ENCODE results near the gene FOXP1.

DNA sequence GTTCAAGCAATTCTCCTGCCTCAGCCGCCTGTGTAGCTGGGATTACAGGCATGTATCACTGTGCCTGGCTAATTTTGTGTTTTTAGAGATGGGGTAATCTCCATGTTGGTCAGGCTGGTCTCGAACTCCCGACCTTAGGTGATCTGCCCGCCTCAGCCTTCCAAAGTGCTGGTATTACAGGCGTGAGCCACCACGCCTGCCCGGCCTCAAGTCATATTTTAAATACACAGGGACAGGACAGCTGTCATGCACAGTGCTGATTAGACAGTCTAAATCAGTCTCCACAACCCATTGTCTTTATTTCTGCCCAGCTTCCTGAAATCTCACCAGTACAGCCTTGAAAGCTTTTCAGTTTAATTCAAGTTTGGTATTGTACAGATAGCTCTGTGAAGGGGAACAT, 587.4 kb downstream of the FOXP1 start:
- TF ChIP-seq, protein P1, sequence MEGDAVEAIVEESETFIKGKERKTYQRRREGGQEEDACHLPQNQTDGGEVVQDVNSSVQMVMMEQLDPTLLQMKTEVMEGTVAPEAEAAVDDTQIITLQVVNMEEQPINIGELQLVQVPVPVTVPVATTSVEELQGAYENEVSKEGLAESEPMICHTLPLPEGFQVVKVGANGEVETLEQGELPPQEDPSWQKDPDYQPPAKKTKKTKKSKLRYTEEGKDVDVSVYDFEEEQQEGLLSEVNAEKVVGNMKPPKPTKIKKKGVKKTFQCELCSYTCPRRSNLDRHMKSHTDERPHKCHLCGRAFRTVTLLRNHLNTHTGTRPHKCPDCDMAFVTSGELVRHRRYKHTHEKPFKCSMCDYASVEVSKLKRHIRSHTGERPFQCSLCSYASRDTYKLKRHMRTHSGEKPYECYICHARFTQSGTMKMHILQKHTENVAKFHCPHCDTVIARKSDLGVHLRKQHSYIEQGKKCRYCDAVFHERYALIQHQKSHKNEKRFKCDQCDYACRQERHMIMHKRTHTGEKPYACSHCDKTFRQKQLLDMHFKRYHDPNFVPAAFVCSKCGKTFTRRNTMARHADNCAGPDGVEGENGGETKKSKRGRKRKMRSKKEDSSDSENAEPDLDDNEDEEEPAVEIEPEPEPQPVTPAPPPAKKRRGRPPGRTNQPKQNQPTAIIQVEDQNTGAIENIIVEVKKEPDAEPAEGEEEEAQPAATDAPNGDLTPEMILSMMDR (IDR thresholded peaks at IDR 0.05; ENCODE audit: low read depth, low read length): no peak
- TF ChIP-seq EZH2phosphoT487 (IDR thresholded peaks at IDR 0.05; ENCODE audit: low read depth): no peak

All from OCI-LY3 (cell line).